GM12874 (cell line): ENCODE measurements around the gene ZNF346.

Experiments
- TF ChIP-seq, protein P1 (sequence below): IDR thresholded peaks from 2 replicates; pipeline ENCODE4 v1.5.1; 2011; ENCODE audit warnings: low read depth, mild to moderate bottlenecking, control low read depth, low read length, moderate library complexity; ENCODE audit not compliant: insufficient read depth

Gene ZNF346

DNA sequence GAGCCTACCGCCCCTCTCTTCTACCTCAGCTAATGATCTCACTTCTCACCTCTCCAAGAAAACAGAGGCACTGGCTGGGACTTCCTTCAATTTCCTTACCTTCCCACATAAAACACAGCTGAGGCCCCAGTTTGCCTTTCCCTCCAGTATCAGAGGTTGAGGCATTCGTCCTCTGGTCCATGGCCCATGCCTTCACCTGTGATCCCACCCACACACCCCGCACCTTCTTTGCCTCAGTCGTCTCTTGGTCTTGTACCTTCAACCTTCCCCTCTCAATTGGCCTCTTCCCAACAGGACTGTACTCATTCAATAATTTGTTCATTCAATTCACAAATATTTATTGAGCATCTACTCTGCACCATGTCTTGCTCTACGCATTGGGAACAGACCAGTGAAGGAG is 100.1 kb downstream of the ZNF346 start:
- TF ChIP-seq, protein P1, sequence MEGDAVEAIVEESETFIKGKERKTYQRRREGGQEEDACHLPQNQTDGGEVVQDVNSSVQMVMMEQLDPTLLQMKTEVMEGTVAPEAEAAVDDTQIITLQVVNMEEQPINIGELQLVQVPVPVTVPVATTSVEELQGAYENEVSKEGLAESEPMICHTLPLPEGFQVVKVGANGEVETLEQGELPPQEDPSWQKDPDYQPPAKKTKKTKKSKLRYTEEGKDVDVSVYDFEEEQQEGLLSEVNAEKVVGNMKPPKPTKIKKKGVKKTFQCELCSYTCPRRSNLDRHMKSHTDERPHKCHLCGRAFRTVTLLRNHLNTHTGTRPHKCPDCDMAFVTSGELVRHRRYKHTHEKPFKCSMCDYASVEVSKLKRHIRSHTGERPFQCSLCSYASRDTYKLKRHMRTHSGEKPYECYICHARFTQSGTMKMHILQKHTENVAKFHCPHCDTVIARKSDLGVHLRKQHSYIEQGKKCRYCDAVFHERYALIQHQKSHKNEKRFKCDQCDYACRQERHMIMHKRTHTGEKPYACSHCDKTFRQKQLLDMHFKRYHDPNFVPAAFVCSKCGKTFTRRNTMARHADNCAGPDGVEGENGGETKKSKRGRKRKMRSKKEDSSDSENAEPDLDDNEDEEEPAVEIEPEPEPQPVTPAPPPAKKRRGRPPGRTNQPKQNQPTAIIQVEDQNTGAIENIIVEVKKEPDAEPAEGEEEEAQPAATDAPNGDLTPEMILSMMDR, result no peak

DNA sequence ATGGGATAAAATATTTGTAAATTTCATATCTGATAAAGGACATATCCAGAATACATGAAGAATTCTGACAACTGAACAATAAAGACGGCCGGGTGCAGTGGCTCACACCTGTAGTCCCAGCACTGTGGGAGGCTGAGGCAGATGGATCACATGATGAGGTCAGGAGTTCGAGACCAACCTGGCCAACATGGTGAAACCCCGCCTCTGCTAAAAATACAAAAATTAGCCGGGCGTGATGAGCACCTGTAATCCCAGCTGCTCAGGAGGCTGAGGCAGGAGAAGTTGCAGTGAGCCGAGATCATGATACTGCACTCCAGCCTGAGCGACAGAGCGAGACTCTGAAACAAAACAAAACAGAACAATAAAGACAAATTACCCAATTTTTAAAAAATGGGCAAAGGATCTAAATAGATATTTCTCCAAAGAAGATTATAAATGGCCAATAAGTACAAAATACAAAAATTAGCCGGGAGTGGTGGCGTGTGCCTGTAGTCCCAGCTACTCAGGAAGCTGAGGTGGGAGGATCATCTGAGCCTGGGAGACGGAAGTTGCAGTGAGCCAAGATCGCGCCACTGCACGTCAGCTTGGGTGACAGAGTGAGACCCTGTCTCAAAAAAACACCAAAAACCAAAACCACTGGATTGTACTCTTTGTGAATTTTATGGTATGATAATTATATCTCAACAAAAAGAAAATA is 101.4 kb downstream of the ZNF346 start:
- TF ChIP-seq, protein P1, result no peak

DNA sequence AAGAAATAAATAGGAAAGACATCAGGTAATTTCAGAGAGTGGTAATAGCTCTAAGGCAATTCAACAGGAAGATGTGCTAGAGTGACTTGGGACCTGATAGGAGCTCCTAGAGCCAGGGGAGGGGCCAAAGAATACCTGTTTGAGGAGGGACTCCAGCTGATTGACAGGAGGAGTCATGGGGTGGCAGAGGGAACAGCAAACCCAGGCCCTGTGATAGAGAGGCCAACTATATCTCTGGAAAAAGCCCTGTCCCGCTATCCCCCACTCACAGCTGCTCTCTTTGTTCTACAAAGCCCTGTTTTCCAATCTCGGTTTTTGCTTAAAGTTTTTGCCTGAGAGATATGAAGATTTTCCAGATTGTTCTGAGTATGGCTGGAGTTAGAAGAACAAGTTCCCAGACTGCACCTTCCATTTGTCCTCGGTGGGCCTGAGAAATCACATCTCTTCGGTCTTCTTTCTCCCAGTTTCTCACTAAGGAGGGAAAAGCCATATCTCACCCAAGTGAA is 102.0 kb downstream of the ZNF346 start:
- TF ChIP-seq, protein P1, result no peak

DNA sequence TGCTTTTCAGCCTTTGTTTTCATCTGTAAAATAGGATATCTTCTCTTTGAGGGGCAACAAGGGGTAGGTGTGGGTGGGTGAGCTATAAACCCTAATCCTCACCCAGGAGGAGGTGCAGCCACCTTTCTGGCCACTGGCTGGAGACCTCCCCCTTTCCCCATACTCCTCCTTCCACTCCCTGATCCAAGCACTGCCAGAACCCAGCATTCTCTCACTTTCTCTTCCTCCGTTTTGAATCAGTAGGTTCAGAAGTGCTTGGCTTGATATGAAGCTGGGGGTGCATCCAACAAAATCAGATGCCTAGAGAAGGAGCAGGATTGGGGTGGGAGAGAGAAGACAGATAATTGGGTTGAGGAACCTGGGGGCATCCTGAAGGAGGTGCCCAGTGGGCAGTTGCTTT is 104.3 kb downstream of the ZNF346 start:
- TF ChIP-seq, protein P1, result no peak

DNA sequence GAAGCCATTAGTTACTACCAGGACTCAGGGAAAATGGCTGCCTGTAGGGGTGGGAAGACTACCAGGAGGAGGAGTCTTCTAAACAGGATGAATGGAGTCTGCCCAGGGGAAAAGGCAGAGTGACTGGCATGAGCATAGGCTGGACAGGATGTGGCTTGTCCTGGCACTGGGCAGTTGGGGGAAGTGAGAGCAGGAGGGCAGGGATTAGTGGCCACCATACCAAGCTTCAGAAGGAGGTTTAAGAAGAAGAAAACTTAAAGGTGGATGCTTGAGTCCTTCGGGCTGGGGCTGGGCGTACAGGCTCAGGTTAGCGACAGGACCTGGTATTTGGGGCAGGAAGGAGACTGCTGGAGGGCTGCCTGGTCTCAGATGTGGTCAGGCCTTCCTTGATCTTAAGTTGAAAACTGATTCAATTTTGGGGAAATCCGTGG is 106.1 kb downstream of the ZNF346 start:
- TF ChIP-seq, protein P1, result no peak

DNA sequence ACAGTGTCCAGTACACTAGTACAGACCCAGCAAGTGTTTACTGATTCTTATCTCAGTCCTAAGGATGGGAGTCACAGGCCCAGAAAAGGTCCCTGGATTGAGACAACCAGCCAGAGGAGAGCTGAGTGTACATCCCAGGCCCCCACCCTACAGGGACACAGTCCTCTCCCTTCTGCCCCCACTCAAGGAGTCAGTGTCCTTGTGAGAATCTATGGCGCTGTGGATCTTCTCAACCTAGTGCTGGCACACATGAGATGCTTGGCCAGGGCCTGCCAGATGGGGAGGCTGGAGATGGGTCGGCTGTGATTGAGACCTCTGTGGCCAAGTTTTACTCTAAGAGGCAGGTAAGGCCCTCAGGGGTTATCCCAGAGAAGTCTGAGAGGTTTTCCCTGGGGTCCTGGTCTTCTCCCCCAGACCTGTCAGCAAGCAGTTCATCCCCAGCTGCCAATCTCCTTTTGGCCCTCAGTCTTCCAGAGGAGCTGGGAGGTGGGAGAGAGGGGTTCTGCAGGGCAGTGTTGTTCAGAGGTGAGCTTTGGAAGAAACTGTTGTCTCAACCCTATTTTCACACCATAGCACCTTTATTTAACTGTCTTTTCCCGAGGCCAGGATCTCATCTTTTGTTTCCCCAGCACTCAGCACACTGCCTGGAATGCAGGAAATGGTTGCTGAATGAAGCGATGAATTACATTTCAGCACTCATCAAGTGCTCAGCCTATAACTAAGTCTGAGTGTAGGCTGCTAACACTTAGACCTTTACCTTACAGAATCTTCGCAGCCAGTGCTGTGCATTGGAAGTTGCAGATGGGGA is 107.9 kb downstream of the ZNF346 start:
- TF ChIP-seq, protein P1, result no peak
